Ishikawa (cell line): ENCODE data around the gene ABCC8.

Source experiments
- MAX ChIP-seq: IDR thresholded peaks from 2 replicates; pipeline ENCODE4 v1.6.1; 2012
- TCF12 ChIP-seq: IDR thresholded peaks from 2 replicates; pipeline ENCODE4 v1.6.1; 2012; ENCODE audit warnings: low read depth

GRCh38 chr11:17432002-17432401 is 44.6 kb downstream of the ABCC8 start:
- TF ChIP-seq MAX (no peak), TCF12 (no peak)
